Umbilical cord (tissue), 2 donors: ENCODE measurements around the gene ESRRA. TPM values are rescaled to one million over a fixed set of nuclear protein-coding genes. Genes with fewer than 3 reads are reported as not detected.
"Not testable (repeated sequence)": the region's sequence is repeated elsewhere in the genome, so short reads cannot be mapped to it uniquely, and the experiment has no call there.

Source experiments
- DNase-seq: peaks from one replicate; pipeline ENCODE4 v3.0.0-alpha.2; 2015; ENCODE audit warnings: low spot score
- total RNA-seq: library from RNA; depleted of rRNA; stranded (reverse); fragments of >200 nt; gene quantifications from one replicate; pipeline ENCODE4 v1.2.3, GENCODE V29; 2014; ENCODE audit warnings: low replicate concordance; ENCODE audit not compliant: insufficient read depth

Gene ESRRA
- total RNA-seq, 1 donor from 2014 or later = 12.0 TPM

DNA sequence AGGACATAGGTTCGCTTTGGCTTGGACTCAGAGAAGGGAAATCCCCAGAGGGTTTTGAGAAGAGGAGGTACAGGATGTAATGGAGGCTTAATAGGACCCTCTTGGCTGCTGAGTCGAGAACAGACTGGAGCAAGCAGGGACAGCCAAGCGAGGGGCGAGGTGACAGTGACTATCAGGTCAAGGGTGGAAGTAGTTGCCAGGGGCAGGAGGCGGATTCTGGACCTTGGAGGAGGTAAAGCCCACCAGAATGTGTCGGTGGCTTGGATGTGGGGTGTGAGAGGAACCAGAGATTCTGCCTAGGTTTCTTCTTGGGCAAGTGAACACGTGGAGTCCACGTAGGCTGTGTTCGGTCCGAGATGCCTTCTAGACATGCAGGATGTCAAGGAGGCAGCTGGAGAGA, 7.6 kb downstream of the ESRRA start:
- DNase-seq = no peak

DNA sequence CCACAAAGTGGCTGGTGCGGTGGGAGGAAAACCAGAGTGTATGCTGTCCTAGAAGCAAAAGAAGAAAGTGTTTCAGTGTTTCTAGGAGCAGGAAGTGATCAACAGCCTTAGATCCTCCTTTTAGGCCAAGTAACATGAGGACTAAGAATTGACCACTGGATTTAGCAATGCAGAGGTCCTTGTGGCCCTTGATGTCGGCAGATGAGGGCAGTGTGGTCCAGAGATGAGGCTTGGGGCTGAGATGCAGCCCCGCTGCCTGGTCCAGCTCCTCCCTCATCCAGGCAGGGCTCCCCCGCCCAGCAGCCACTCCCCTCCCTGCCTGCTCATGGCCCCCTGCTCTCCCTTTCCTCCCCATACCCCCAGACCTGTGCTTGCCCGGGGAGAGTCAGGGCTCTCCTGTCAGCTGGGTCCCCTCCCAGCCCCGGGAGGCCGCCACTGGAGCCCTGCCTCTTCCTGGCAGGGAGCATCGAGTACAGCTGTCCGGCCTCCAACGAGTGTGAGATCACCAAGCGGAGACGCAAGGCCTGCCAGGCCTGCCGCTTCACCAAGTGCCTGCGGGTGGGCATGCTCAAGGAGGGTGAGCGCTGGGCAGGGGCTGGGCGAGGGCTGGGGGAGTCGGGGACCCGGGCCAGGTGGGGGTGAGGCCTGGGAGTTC, 8.3 kb downstream of the ESRRA start:
- DNase-seq = no peak

GRCh38 chr11:64314146-64314804, 9.0 kb downstream of the ESRRA start:
- DNase-seq = no peak

DNA sequence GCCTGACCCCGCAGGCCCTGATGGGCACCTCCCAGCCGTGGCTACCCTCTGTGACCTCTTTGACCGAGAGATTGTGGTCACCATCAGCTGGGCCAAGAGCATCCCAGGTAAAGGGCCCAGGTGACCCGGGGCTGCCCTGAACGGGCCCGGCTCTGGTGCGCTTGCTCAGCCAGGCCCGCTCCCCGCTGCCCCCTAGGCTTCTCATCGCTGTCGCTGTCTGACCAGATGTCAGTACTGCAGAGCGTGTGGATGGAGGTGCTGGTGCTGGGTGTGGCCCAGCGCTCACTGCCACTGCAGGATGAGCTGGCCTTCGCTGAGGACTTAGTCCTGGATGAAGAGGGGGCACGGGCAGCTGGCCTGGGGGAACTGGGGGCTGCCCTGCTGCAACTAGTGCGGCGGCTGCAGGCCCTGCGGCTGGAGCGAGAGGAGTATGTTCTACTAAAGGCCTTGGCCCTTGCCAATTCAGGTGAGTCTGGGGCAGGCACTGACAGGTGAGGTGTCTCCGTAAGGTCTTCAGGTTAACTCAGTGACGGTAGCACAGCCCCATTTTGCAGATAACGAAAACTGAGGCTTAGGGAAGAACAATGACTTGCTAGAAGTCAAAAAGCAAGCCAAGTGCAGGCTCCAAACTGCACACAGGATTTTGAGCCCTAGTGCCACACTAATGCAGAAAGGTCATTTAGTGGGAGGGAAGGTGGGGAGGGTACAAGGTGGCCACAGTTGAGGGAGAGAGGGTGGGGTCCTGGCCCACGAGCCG, 9.7 kb downstream of the ESRRA start:
- DNase-seq = no peak

GRCh38 chr11:64315667-64316526, 10.6 kb downstream of the ESRRA start:
- DNase-seq = not testable (repeated sequence)

GRCh38 chr11:64316672-64317324, 11.5 kb downstream of the ESRRA start:
- no peak for DNase-seq

GRCh38 chr11:64317325-64317960, 12.1 kb downstream of the ESRRA start, which contains the start of gene TRMT112:
TSS of gene TRMT112 (minus strand) at chr11:64317559. CDS start at chr11:64317526, 33 bp downstream.
- peak; percentile 99 for DNase-seq

GRCh38 chr11:64317961-64318765, 12.8 kb downstream of the ESRRA start, which contains the start of gene PRDX5:
TSS of gene PRDX5 (plus strand) at chr11:64318121. CDS start at chr11:64318216, 95 bp downstream.
- DNase-seq = peak; percentile 99

DNA sequence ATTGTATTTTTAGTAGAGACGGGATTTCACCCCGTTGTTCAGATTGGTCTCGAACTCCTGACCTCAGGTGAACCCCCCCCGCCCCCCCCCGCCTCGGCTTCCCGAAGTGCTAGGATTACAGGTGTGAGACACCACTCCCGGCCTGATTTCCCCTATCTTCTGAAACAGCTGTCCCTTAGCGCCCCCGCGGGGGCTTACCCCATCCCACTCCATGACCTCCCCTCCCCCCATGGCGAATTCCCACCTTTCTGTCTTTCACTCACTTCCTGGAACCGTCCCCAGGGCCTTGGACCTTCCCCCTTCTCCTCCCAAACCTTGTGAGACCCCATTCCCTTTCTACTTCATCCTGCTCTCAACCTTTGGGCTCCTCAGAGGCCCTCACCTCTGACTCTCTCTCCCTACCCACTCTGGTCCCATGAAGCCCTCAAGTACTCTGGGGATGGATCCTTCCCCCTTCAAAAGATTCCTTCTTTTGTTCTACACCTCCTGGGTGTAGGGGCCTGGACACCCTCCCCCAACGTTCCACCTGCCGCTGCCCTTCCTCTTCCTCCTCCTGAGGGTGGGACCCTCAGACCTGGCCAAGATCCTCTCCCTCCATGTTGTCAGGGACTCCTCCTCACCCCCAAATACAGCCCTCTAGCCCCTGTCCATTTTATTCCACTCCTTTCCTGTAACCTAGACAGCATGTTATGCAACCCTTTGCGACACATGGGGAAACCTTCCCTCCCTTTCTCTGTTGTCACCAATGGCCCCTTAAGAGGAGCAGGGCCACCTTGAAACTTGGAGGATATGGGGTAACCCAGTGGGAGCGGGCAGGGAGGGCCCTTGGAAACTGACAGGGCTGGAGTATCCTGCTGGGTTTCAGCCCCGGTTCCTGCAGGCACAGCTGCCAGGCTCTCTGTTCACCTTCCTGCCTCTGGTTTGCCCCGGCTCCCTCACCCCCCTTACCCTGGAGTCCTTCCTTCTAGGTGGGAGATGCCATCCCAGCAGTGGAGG, 13.7 kb downstream of the ESRRA start:
- no peak for DNase-seq

DNA sequence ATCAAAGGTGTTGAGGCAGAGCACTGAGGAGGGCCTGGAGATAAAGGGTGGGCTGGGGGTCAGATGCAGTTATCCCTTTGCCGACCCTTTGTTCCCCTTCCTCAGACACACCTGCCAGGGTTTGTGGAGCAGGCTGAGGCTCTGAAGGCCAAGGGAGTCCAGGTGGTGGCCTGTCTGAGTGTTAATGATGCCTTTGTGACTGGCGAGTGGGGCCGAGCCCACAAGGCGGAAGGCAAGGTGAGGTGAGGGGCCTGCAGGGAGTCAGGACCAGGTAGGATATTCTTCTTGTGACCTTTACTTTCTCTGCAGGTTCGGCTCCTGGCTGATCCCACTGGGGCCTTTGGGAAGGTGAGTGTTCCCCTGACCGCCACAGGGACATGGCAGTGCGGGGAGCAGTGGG, 15.2 kb downstream of the ESRRA start:
- no peak for DNase-seq

DNA sequence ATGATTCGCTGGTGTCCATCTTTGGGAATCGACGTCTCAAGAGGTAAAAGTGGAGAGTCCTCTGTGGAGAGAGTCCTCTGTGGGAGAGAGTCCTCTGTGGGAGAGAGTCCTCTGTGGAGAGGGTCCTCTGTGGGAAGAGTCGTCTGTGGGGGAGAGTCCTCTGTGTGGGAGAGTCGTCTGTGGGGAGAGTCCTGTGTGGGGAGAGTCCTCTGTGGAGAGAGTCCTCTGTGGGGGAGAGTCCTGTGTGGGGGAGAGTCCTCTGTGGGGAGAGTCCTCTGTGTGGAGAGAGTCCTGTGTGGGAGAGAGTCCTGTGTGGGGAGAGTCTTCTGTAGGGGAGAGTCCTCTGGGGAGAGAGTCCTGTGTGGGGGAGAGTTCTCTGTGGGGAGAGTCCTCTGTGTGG, 15.7 kb downstream of the ESRRA start:
- DNase-seq = no peak

- DNase-seq = no peak
These were observed 16.2 kb downstream of the ESRRA start for GRCh38 chr11:64321533-64321932.

- no peak for DNase-seq
These were observed 17.6 kb downstream of the ESRRA start for GRCh38 chr11:64322925-64323260.

- no peak for DNase-seq
These were observed 18.0 kb downstream of the ESRRA start for GRCh38 chr11:64323373-64323772.

GRCh38 chr11:64323984-64324383, 18.7 kb downstream of the ESRRA start:
- DNase-seq = not testable (repeated sequence)

DNA sequence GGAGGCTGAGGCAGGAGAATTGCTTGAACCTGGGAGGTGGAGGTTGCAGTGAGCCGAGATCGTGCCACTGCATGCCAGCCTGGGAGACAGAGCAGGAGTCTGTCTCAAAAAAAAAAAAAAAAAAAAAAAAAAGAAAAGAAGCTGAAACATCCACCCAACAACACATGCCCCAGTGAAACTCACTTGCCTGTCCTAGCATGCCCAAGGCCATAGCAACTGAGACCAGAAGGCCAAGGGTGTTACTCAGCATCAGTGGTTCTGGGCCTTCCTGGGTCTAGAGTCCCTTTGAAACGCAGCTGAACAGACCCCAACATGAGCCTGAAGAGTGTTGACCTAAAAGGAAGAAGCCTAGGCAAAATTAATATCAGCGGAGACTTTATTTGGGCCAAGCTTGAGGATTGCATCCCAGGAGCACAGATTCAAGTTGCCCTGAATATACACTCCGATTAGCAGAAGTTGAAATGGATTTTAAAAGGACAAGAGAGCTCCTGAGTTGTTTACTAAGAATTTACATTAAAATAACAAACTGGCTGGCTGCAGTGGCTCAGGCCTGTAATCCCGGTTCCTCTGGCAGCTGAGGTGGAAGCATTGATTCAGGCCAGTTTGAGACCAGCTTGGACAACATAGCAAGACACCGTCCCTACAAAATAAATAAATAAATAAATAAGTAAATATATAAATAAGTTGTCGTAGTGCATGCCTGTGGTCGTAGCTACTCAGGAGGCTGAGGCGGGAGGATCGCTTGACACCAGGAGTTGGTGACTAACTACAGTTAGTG, 19.6 kb downstream of the ESRRA start:
- DNase-seq = peak; percentile 44

DNA sequence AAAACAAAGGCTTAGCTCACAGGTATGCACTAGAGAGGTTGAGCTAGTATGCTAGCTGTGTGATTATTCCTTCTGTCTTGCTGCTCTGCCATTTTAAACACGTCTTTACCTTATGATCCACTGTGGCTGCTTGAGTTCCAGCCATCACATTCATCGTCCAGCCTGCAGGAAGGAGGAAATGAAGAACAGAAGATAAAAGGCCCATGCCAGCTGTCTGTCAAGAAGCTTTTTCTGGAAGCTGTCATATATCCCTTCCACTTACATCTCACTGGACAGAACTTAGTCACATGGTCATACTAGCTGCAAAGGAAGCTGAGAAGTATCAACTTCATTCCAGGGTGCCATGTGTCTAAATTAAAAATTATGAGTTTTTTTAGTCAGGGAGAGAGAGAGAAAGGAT, 22.1 kb downstream of the ESRRA start:
- no peak for DNase-seq

GRCh38 chr11:64327993-64328392, 22.7 kb downstream of the ESRRA start:
- DNase-seq = no peak
